ENCODE data around the gene MPP4. TPM values are rescaled to one million over a fixed set of nuclear protein-coding genes. Genes with fewer than 3 reads are reported as not detected.

MPP4 gene
- not detected in 2 replicates for total RNA-seq (2011; cell fraction: chromatin; rRNA removed; ENCODE audit: low replicate concordance)
- total RNA-seq (2011; cell fraction: nucleolus; rRNA removed) = not detected in 2 replicates
- total RNA-seq (2011; cell fraction: nucleoplasm; rRNA removed) = not detected in 2 replicates
- total RNA-seq (2014; rRNA removed) (not detected in 2 replicates), total RNA-seq (2014; rRNA removed; fragmentation: Illumina TruSeq; extraction: Trizol) (not detected in 2 replicates), total RNA-seq (2015; rRNA removed; fragmentation: Illumina TruSeq; extraction: Trizol) (not detected in 2 replicates), total RNA-seq (2021) (not detected in 2 replicates), polyA plus RNA-seq (2011; rRNA removed) (not detected in 2 replicates), polyA plus RNA-seq (2014; fragmentation: Illumina TruSeq; extraction: Trizol) (not detected in 2 replicates), polyA plus RNA-seq (2014; fragmentation: Nextera tagmentation; extraction: Ambion mirVana) (under 1 TPM; 0.03 to 0.08 TPM), polyA plus RNA-seq (2014; rRNA removed) (not detected in 2 replicates), polyA minus RNA-seq (2011; rRNA and poly(A)+ RNA removed) (not detected in 2 replicates), Bru-seq, nascent RNA (percentile 22 among the genes with signal in this experiment), BruChase-seq, experiment 1, labeled RNA remaining after a 2-hour chase (percentile 30 among the genes with signal in this experiment), BruChase-seq, experiment 2, labeled RNA remaining after a 6-hour chase (percentile 30 among the genes with signal in this experiment)
- not detected in 2 replicates for polyA plus RNA-seq (2011; cell fraction: cytosol; rRNA removed)
- polyA plus RNA-seq (2011; cell fraction: nucleus; rRNA removed) = 0.06 TPM in 1 of 2 replicates, not detected in the other
- polyA plus RNA-seq (2012) = 0.12 TPM in 1 of 2 replicates, not detected in the other
- not detected in 2 replicates for polyA minus RNA-seq (2011; cell fraction: cytosol; rRNA and poly(A)+ RNA removed)
- polyA minus RNA-seq (2011; cell fraction: nucleus; rRNA and poly(A)+ RNA removed) = not detected in 2 replicates
- long read RNA-seq, experiment 1 = 0 reads
- long read RNA-seq, experiment 2 = 0 reads
- long read RNA-seq, experiment 3 = 0 reads

- Histone ChIP-seq H3K4me2 (ENCODE audit: insufficient read depth, low read length) (no peak within 1 kb of the TSS), H3K9me1 (ENCODE audit: control insufficient read depth, insufficient read depth, low read length) (no peaks in the 10 kb centered on the region), H3K9ac (ENCODE audit: insufficient read depth in 1 of 2, low read depth in 2 of 2, low read length in 2 of 2) (no peak within 1 kb of the TSS), H3K27me3 (ENCODE audit: control insufficient read depth in 2 of 2, insufficient read depth in 2 of 2, low read length in 2 of 2) (no peaks in the 10 kb centered on the region), H3K79me2 (ENCODE audit: control insufficient read depth, insufficient read depth, low read length) (no peaks in the 10 kb centered on the region), H2AFZ (ENCODE audit: low read depth, low read length) (no peak within 1 kb of the TSS), H3K27ac (ENCODE audit: extremely low read depth, low read depth, low read length) (no peak within 1 kb of the TSS), H4K20me1 (replicated peaks; ENCODE audit: control insufficient read depth, insufficient read depth, low read length) (no peaks in the 10 kb centered on the region), H3K36me3 (ENCODE audit: control insufficient read depth, insufficient read depth, low read length) (no peaks in the 10 kb centered on the region; the same call in 2 of the 3 replicates), H3K9me3 (replicated peaks; ENCODE audit: control insufficient read depth, insufficient read depth, low read depth, low read length) (no peaks in the 10 kb centered on the region), H3K4me3 (no peak within 1 kb of the TSS), H3K4me1 (replicated peaks in 1 of 2; ENCODE audit: control insufficient read depth in 2 of 2, insufficient read depth in 2 of 2, low read length in 2 of 2) (no peaks in the 10 kb centered on the region; a peak in 1 of 5 replicates)
- TF ChIP-seq ZNF764 (CRISPR knock-in tag; IDR thresholded peaks at IDR 0.05; ENCODE audit: low read depth) = no peak
- TF ChIP-seq KAT2B (IDR thresholded peaks at IDR 0.05; ENCODE audit: low read depth, low read length) = no peak
- TF ChIP-seq KAT7 (CRISPR knock-in tag; IDR thresholded peaks at IDR 0.05; ENCODE audit: borderline replicate concordance) = no peak
- no peak for TF ChIP-seq TRIM24 (IDR thresholded peaks at IDR 0.05)
- no peak for TF ChIP-seq FOXP1 (CRISPR knock-in tag; IDR thresholded peaks at IDR 0.05)
- TF ChIP-seq GABPB2 (CRISPR knock-in tag; conservative IDR thresholded peaks at IDR 0.05) = no peak
- TF ChIP-seq SNAPC5 (CRISPR knock-in tag; IDR thresholded peaks at IDR 0.05) = no peak
- no peak for TF ChIP-seq RBM34 (IDR thresholded peaks at IDR 0.05; ENCODE audit: borderline replicate concordance, insufficient read depth, low read length)
- no peak for TF ChIP-seq ZNF57 (CRISPR knock-in tag; IDR thresholded peaks at IDR 0.05)
- TF ChIP-seq GABPB1 (CRISPR knock-in tag; IDR thresholded peaks at IDR 0.05) = no peak
- no peak for TF ChIP-seq TARDBP (IDR thresholded peaks at IDR 0.05)
- no peak for TF ChIP-seq HDAC1 (IDR thresholded peaks at IDR 0.05)
- TF ChIP-seq ELF4 (CRISPR knock-in tag; IDR thresholded peaks at IDR 0.05) = no peak
- TF ChIP-seq ZNF696 (CRISPR knock-in tag; conservative IDR thresholded peaks at IDR 0.05) = no peak
- ATAC-seq (no peak), DNase-seq (ENCODE audit: extremely low read depth in 1 of 4, low spot score in 3 of 4) (no peak), FAIRE-seq (no peak)
- ChIA-PET POLR2A (no interaction called here), CTCF (ENCODE audit: low intra/inter-chr PET ratio) (no interaction called here)
- WGBS (ENCODE audit: insufficient coverage, low coverage, missing lambda C conversion rate) = 52% methylated on average over 3 of the region's 3 CpGs
- in situ Hi-C loops (cut with MboI) (no loop called here), intact Hi-C loops (cut with micrococcal nuclease) (no loop called here)
- BruUV-seq (replicated peaks) = no TSS peak
These were observed at the start of gene MPP4 for GRCh38 chr2:201698588-201699226. MPP4 (minus strand) TSS chr2:201698644; CDS start chr2:201693954, 4,690 bp downstream.

All from K562 (cell line).